ENCODE data around the gene IRF1.

- TF ChIP-seq ZBTB7A (IDR thresholded peaks at IDR 0.05; ENCODE audit: low read depth) (no peak), TEAD4 (IDR thresholded peaks at IDR 0.05) (no peak), EP300 (IDR thresholded peaks at IDR 0.05; ENCODE audit: borderline replicate concordance) (no peak), FOXM1 (IDR thresholded peaks at IDR 0.05; ENCODE audit: borderline replicate concordance, low read depth) (no peak), TCF12 (IDR thresholded peaks at IDR 0.05; ENCODE audit: low read depth) (no peak), YY1 (IDR thresholded peaks at IDR 0.05; ENCODE audit: low read depth) (no peak), MAX (IDR thresholded peaks at IDR 0.05) (no peak), TAF1 (IDR thresholded peaks at IDR 0.05; ENCODE audit: low read depth) (no peak), USF1 (IDR thresholded peaks at IDR 0.05) (no peak)
Measured at GRCh38 chr5:132470010-132470392, 20.6 kb downstream of the IRF1 start.
